ENCODE data around the gene ZNF830. TPM values are rescaled to one million over a fixed set of nuclear protein-coding genes. Genes with fewer than 3 reads are reported as not detected.

ZNF830 gene
- total and polyA plus RNA-seq, 4 donors: 3.6 to 6.9 (median 4.6) TPM

- Histone ChIP-seq H3K9ac (ENCODE audit: low read depth in 1 of 2, low read length in 2 of 2) (no peak overlapping the region), H3K9me3 (ENCODE audit: control insufficient read depth in 4 of 4, low read length in 3 of 4) (no peaks in the 10 kb centered on the region), H3K4me3 (ENCODE audit: low read depth in 1 of 3, low read length in 3 of 3) (no peak overlapping the region), H3K27ac (ENCODE audit: low read depth in 1 of 2, low read length in 2 of 2) (no peak overlapping the region), H3K4me1 (ENCODE audit: control insufficient read depth in 4 of 4, insufficient read depth in 4 of 4, low read length in 3 of 4) (no peaks in the 10 kb centered on the region), H3K27me3 (ENCODE audit: control insufficient read depth in 4 of 4, insufficient read depth in 4 of 4, low read length in 3 of 4) (no peaks in the 10 kb centered on the region), H3K36me3 (ENCODE audit: control insufficient read depth in 4 of 4, insufficient read depth in 3 of 4, low read depth in 1 of 4, low read length in 3 of 4) (peaks cover 5 to 50% (median 33%) of the 10 kb centered on the region in 4 donors)
- TF ChIP-seq JUND (IDR thresholded peaks at IDR 0.05): no peak
- no peak for TF ChIP-seq REST (IDR thresholded peaks at IDR 0.05)
- DNase-seq (ENCODE audit: low spot score): no peak
- WGBS: 92% methylated on average over 3 of the region's 3 CpGs
Measured at GRCh38 chr17:35010093-35010492, 48.8 kb downstream of the ZNF830 start.

GRCh38 chr17:35011671-35012216 is 50.4 kb downstream of the ZNF830 start:
- Histone ChIP-seq H3K27me3 (ENCODE audit: control insufficient read depth in 4 of 4, insufficient read depth in 4 of 4, low read length in 3 of 4) (no peaks in the 10 kb centered on the region), H3K4me1 (ENCODE audit: control insufficient read depth in 4 of 4, insufficient read depth in 4 of 4, low read length in 3 of 4) (no peaks in the 10 kb centered on the region), H3K9ac (ENCODE audit: low read depth in 1 of 2, low read length in 2 of 2) (no peak overlapping the region), H3K9me3 (ENCODE audit: control insufficient read depth in 4 of 4, low read length in 3 of 4) (no peaks in the 10 kb centered on the region), H3K36me3 (ENCODE audit: control insufficient read depth in 4 of 4, insufficient read depth in 3 of 4, low read depth in 1 of 4, low read length in 3 of 4) (peaks cover 5 to 66% (median 49%) of the 10 kb centered on the region in 4 donors), H3K27ac (ENCODE audit: low read depth in 1 of 2, low read length in 2 of 2) (no peak overlapping the region), H3K4me3 (ENCODE audit: low read depth in 1 of 3, low read length in 3 of 3) (no peak overlapping the region)
- TF ChIP-seq CTCF (IDR thresholded peaks at IDR 0.05; ENCODE audit: low read depth, low read length, missing input control) (no peak), FOXA2 (IDR thresholded peaks at IDR 0.05) (no peak), GABPA (IDR thresholded peaks at IDR 0.05 in 1 of 2, conservative IDR thresholded peaks at IDR 0.05 in 1 of 2) (no peak), RAD21 (IDR thresholded peaks at IDR 0.05) (no peak), NR2F2 (IDR thresholded peaks at IDR 0.05) (no peak), JUND (IDR thresholded peaks at IDR 0.05) (no peak), ZBTB33 (IDR thresholded peaks at IDR 0.05) (no peak), TAF1 (conservative IDR thresholded peaks at IDR 0.05) (no peak), REST (IDR thresholded peaks at IDR 0.05) (no peak), RXRA (IDR thresholded peaks at IDR 0.05) (no peak), MAX (IDR thresholded peaks at IDR 0.05) (no peak), ATF3 (IDR thresholded peaks at IDR 0.05) (no peak)
- no peak for DNase-seq (ENCODE audit: low spot score)
- 91% methylated on average over 5 of the region's 5 CpGs for WGBS
